K562 (cell line): ENCODE results near the gene MLXIPL.

Source experiments
- BRD4 ChIP-seq: fragments of 200-600 bp; sonication (generic); IDR thresholded peaks from 2 replicates; pipeline ENCODE4 v1.6.1; 2017; ENCODE audit warnings: inconsistent platforms
- KLF13 ChIP-seq: fragments of 450-650 bp; IDR thresholded peaks from 2 replicates; pipeline ENCODE4 v1.6.1; 2016; ENCODE audit warnings: missing genetic modification characterization, low read depth, mild to moderate bottlenecking, missing compliant biosample characterization, moderate library complexity, borderline replicate concordance
- SRF ChIP-seq, 2 experiments: fragments of 250-450, 450-650 bp in 1 of 2; sonication (Bioruptor Pico) in 1 of 2; sonication (generic) in 1 of 2; formaldehyde crosslinking; IDR thresholded peaks; 2 replicates each; pipeline versions ENCODE4 v1.5.0 to v1.5.1; 2020 to 2022; ENCODE audit warnings: mild to moderate bottlenecking in 1 of 2, missing genetic modification reagents in 1 of 2
- TCF7 ChIP-seq: sonication (generic); IDR thresholded peaks from 2 replicates; pipeline ENCODE4 v1.6.1; 2016; ENCODE audit warnings: antibody characterized with exemption, borderline replicate concordance
- TF ChIP-seq, protein P1 (sequence below), 3 experiments: IDR thresholded peaks in 2 of 3; conservative IDR thresholded peaks in 1 of 3; 2 replicates each; pipeline ENCODE4 v1.5.1; 2011 to 2012; ENCODE audit warnings: low read length in 3 of 3, mild to moderate bottlenecking in 3 of 3, control low read depth in 2 of 3, improper control_type of control experiment in 1 of 3, inconsistent platforms in 1 of 3, low read depth in 1 of 3, mixed read lengths in 1 of 3, moderate library complexity in 1 of 3; ENCODE audit not compliant: insufficient read depth in 2 of 3
- TF ChIP-seq, protein P2 (sequence below): fragments of 450-650 bp; formaldehyde crosslinking; IDR thresholded peaks from 2 replicates; pipeline ENCODE4 v1.4.0; 2022; ENCODE audit warnings: mild to moderate bottlenecking, moderate library complexity
- TF ChIP-seq, protein P3 (sequence below): sonication (generic); formaldehyde crosslinking; IDR thresholded peaks from 2 replicates; pipeline ENCODE4 v1.9.0; 2022; ENCODE audit warnings: mild to moderate bottlenecking, missing genetic modification reagents

DNA sequence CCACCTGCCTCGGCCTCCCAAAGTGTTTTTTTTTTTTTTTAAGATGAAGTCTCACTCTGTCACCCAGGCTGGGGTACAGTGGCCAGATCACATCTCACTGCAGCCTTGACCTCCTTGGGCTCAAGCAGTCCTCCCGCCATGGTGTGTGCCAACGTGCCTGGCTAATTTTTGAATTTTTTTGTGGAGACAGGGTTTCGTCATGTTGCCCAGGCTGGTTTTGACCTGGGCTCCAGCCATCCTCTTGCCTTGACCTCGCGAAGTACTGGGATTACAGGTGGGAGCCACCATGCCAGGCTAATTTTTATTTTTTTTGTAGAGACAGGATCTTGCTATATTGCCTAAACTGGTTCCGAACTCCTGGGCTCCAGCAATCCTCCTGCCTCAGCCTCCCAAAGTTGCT lies 9.0 kb upstream of the MLXIPL start:
- TF ChIP-seq, protein P1, sequence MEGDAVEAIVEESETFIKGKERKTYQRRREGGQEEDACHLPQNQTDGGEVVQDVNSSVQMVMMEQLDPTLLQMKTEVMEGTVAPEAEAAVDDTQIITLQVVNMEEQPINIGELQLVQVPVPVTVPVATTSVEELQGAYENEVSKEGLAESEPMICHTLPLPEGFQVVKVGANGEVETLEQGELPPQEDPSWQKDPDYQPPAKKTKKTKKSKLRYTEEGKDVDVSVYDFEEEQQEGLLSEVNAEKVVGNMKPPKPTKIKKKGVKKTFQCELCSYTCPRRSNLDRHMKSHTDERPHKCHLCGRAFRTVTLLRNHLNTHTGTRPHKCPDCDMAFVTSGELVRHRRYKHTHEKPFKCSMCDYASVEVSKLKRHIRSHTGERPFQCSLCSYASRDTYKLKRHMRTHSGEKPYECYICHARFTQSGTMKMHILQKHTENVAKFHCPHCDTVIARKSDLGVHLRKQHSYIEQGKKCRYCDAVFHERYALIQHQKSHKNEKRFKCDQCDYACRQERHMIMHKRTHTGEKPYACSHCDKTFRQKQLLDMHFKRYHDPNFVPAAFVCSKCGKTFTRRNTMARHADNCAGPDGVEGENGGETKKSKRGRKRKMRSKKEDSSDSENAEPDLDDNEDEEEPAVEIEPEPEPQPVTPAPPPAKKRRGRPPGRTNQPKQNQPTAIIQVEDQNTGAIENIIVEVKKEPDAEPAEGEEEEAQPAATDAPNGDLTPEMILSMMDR (IDR thresholded peaks at IDR 0.05 in 2 of 3, conservative IDR thresholded peaks at IDR 0.05 in 1 of 3; ENCODE audit: insufficient read depth in 2 of 3, low read depth in 1 of 3, low read length in 3 of 3): no peak
- TF ChIP-seq, protein P2, sequence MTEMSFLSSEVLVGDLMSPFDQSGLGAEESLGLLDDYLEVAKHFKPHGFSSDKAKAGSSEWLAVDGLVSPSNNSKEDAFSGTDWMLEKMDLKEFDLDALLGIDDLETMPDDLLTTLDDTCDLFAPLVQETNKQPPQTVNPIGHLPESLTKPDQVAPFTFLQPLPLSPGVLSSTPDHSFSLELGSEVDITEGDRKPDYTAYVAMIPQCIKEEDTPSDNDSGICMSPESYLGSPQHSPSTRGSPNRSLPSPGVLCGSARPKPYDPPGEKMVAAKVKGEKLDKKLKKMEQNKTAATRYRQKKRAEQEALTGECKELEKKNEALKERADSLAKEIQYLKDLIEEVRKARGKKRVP (CRISPR knock-in tag): no peak
- no peak for TF ChIP-seq SRF (CRISPR knock-in tag; IDR thresholded peaks at IDR 0.05)
- no peak for TF ChIP-seq KLF13 (tag)
- TF ChIP-seq, protein P3, sequence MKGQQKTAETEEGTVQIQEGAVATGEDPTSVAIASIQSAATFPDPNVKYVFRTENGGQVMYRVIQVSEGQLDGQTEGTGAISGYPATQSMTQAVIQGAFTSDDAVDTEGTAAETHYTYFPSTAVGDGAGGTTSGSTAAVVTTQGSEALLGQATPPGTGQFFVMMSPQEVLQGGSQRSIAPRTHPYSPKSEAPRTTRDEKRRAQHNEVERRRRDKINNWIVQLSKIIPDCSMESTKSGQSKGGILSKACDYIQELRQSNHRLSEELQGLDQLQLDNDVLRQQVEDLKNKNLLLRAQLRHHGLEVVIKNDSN: no peak
- no peak for TF ChIP-seq TCF7
- no peak for TF ChIP-seq BRD4
